ENCODE results near the gene TNF.

GRCh38 chr6:31597006-31597405 lies 21.6 kb downstream of the TNF start:
- no peak for TF ChIP-seq FOXM1 (IDR thresholded peaks at IDR 0.05; ENCODE audit: low read depth)
- peak; percentile 59 for TF ChIP-seq CTCF (IDR thresholded peaks at IDR 0.05)
- TF ChIP-seq RCOR1 (IDR thresholded peaks at IDR 0.05; ENCODE audit: low read length): no peak
- TF ChIP-seq MAX (IDR thresholded peaks at IDR 0.05; ENCODE audit: low read depth): no peak
- TF ChIP-seq JUND (IDR thresholded peaks at IDR 0.05): no peak
